Thoracic aorta (tissue), 2 donors: Measurements from ENCODE around the gene SGCD. TPM values are rescaled to one million over a fixed set of nuclear protein-coding genes. Genes with fewer than 3 reads are reported as not detected.

ENCODE experiments used
- ATAC-seq: fragments of 150-250 bp; one replicate; pipeline ENCODE4 v1.8.0; 2017; ENCODE audit warnings: low read depth; ENCODE audit not compliant: insufficient number of reproducible peaks, low FRiP score
- DNase-seq: peaks from one replicate; pipeline ENCODE4 v3.0.0-alpha.2; 2020; ENCODE audit warnings: low spot score
- H3K27ac ChIP-seq, 2 donors: fragments of 200-600 bp; sonication (generic); 1 replicate in 1 of 2; 2 replicates in 1 of 2; pipeline ENCODE4 v1.5.1; 2016; ENCODE audit warnings: mild to moderate bottlenecking in 2 of 2, moderate library complexity in 2 of 2
- H3K27me3 ChIP-seq: fragments of 200-600 bp; sonication (generic); replicated peaks from 2 replicates; pipeline ENCODE4 v1.6.0; 2016; ENCODE audit warnings: mild to moderate bottlenecking; ENCODE audit not compliant: insufficient read depth
- H3K36me3 ChIP-seq: fragments of 200-600 bp; sonication (generic); one replicate; pipeline ENCODE4 v1.5.1; 2016
- H3K4me1 ChIP-seq, 2 donors: fragments of 200-600 bp; sonication (generic); 1 replicate in 1 of 2; 2 replicates in 1 of 2; pipeline versions ENCODE4 v1.5.1 to v1.6.0; 2016; ENCODE audit warnings: low read depth in 2 of 2, mild to moderate bottlenecking in 1 of 2; ENCODE audit not compliant: control insufficient read depth in 1 of 2
- H3K4me3 ChIP-seq: fragments of 200-600 bp; sonication (generic); 2 replicates; pipeline ENCODE4 v1.5.1; 2016; ENCODE audit warnings: mild to moderate bottlenecking
- H3K9me3 ChIP-seq: fragments of 200-600 bp; sonication (generic); 2 replicates; pipeline ENCODE4 v1.5.1; 2016
- total RNA-seq, 2 donors: library from RNA; depleted of rRNA; stranded (reverse); fragments of >200 nt; gene quantifications; one replicate each; pipeline versions ENCODE4 v1.1.0 to v1.2.3, GENCODE V29; 2016
- TF ChIP-seq, protein P1 (sequence below): fragments of 200-600 bp; sonication (generic); IDR thresholded peaks from one replicate; pipeline ENCODE4 v1.5.1; 2019; ENCODE audit warnings: antibody characterized with exemption

SGCD gene
- total RNA-seq, 2 donors from 2014 or later, result 20.4 to 40.3 TPM

DNA sequence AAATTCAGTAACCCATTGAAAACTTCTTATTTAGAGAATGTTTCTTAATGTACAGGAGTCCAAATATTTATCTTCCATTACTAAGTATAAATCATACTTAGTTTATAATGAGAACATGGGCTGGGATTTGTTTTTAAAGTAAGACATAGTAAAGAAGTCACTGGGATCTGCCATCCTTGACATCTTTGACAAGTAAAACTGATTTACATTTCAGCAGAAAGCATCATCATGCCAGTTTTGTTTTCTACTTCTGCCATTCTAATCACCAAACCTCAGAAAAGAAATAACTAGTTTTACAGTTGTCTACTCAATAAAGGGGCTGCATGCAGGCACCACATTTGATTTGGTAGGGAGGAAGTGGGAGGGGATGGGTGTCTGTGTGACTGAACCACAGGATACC lies 301.5 kb downstream of the SGCD start:
- H3K27ac ChIP-seq, result no peak overlapping the region
- no peaks in the 10 kb centered on the region for H3K9me3 ChIP-seq
- no peak for DNase-seq
- TF ChIP-seq, protein P1, sequence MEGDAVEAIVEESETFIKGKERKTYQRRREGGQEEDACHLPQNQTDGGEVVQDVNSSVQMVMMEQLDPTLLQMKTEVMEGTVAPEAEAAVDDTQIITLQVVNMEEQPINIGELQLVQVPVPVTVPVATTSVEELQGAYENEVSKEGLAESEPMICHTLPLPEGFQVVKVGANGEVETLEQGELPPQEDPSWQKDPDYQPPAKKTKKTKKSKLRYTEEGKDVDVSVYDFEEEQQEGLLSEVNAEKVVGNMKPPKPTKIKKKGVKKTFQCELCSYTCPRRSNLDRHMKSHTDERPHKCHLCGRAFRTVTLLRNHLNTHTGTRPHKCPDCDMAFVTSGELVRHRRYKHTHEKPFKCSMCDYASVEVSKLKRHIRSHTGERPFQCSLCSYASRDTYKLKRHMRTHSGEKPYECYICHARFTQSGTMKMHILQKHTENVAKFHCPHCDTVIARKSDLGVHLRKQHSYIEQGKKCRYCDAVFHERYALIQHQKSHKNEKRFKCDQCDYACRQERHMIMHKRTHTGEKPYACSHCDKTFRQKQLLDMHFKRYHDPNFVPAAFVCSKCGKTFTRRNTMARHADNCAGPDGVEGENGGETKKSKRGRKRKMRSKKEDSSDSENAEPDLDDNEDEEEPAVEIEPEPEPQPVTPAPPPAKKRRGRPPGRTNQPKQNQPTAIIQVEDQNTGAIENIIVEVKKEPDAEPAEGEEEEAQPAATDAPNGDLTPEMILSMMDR, result no peak
- no peak for ATAC-seq
- H3K27me3 ChIP-seq, result no peaks in the 10 kb centered on the region
- H3K4me1 ChIP-seq, result no peaks in the 10 kb centered on the region
- H3K4me3 ChIP-seq, result no peak overlapping the region
- H3K36me3 ChIP-seq, result no peaks in the 10 kb centered on the region

DNA sequence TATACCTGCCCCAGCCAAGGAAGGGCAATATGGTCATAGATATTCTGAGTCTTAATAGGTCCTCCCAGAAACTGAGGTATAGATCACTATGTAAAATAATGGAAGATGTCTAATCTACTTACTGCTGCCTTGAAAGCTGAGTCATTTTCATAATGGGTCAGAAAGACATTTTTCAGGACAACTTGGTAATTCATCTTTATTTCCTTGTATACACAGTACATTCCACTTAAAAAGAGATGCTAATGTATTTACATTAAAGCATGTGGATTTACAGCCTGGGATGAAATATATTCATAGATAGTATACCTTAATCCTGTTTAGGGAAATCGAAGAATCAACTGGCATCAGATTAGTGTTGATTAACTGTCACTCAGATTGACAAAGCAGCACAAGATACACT lies 304.0 kb downstream of the SGCD start:
- H3K4me1 ChIP-seq, result no peaks in the 10 kb centered on the region
- ATAC-seq (no peak), DNase-seq (no peak)
- H3K27me3 ChIP-seq, result no peaks in the 10 kb centered on the region
- no peaks in the 10 kb centered on the region for H3K36me3 ChIP-seq
- H3K9me3 ChIP-seq, result no peaks in the 10 kb centered on the region
- TF ChIP-seq, protein P1, result no peak
- no peak overlapping the region for H3K27ac ChIP-seq
- H3K4me3 ChIP-seq, result no peak overlapping the region

DNA sequence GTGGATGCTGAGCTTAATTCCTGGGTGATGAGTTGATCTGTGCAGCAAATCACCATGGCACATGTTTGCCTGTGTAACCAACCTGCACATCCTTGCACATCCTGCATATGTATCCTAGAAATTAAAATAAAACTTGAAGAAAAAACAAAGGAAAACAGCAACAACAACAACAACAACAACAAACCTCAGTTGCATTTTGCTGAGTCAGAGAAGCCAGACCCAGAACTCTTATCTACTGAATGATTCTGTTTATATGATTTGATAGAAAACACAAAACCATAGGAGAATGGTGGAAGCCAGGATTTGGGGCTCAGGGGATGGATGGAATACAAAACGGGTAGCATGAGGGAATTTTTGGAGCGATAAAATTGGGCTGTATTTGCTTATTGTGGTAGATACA lies 307.3 kb downstream of the SGCD start:
- no peak overlapping the region for H3K4me3 ChIP-seq
- no peaks in the 10 kb centered on the region for H3K27me3 ChIP-seq
- no peaks in the 10 kb centered on the region for H3K9me3 ChIP-seq
- H3K4me1 ChIP-seq, result no peaks in the 10 kb centered on the region
- TF ChIP-seq, protein P1, result no peak
- H3K36me3 ChIP-seq, result no peaks in the 10 kb centered on the region
- ATAC-seq (no peak), DNase-seq (no peak)
- no peak overlapping the region for H3K27ac ChIP-seq

DNA sequence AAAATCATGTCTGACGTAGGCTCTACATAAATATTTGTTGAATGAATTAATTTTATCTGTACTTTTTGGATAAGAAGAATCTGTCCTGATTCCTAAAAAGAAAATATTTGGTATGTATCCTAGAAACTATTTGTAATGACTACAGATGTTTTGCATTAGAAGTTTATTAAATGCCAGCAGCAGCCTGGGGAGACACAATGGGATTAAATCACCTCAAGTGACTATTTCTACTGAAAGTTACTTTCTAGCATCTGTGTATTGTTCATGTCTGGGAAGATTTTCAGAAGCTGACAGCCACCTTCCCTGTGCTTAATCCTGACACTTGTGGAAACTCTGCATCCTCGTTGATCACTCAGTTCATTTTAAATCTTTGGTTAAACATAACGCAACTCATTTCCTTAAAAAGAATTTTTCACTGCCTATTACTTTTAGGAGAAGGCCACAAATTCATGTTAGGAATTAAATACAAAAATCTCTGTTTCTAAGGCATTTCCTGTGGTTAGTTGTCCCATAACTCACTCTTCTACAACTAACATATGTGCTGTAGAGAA lies 313.8 kb downstream of the SGCD start:
- H3K9me3 ChIP-seq, result no peaks in the 10 kb centered on the region
- TF ChIP-seq, protein P1, result no peak
- H3K27me3 ChIP-seq, result no peaks in the 10 kb centered on the region
- H3K4me1 ChIP-seq, result peaks cover 5 to 10% of the 10 kb centered on the region in 2 donors
- H3K36me3 ChIP-seq, result no peaks in the 10 kb centered on the region
- DNase-seq, result no peak
- no peak overlapping the region for H3K4me3 ChIP-seq
- H3K27ac ChIP-seq, result no peak overlapping the region
- no peak for ATAC-seq

DNA sequence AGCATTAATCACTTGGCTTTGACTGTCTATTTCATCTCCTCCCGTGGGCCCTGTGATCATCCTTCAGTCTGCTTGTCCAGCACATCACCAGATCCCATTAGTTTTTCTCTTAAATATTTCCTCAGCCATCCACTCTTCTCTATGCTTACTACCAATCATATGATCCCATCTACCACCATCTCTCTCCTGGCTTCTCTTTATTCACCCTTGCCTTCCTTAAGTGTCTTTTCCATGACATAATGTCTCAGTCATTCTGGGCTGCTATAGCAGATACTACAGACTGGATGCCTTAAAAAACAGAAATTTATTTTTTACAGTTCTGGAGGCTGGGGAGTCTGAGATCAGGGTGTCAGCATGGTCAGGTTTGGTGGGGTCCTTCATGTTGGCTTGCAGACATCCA lies 314.7 kb downstream of the SGCD start:
- no peaks in the 10 kb centered on the region for H3K27me3 ChIP-seq
- no peak overlapping the region for H3K4me3 ChIP-seq
- ATAC-seq (no peak), DNase-seq (no peak)
- H3K36me3 ChIP-seq, result no peaks in the 10 kb centered on the region
- peaks cover 5 to 12% of the 10 kb centered on the region in 2 donors for H3K4me1 ChIP-seq
- H3K9me3 ChIP-seq, result no peaks in the 10 kb centered on the region
- TF ChIP-seq, protein P1, result no peak
- no peak overlapping the region for H3K27ac ChIP-seq
